ENCODE data around the gene RAB17.

RAB17 gene

GRCh38 chr2:237536083-237536415, 54.5 kb downstream of the RAB17 start:
- no peak for DNase-seq

- no peak for DNase-seq
Measured at GRCh38 chr2:237535385-237536082, 55.0 kb downstream of the RAB17 start.

- no peak for DNase-seq
Measured at GRCh38 chr2:237534380-237534779, 56.2 kb downstream of the RAB17 start.

GRCh38 chr2:237533668-237534161, 56.8 kb downstream of the RAB17 start:
- DNase-seq: no peak

GRCh38 chr2:237532160-237532559, 58.4 kb downstream of the RAB17 start:
- DNase-seq: no peak

- no peak for DNase-seq
Measured at GRCh38 chr2:237530472-237531433, 59.8 kb downstream of the RAB17 start.

- DNase-seq: peak in 5 of 14 donors; percentile 4 to 47 (median 21)
Measured at GRCh38 chr2:237529452-237530402, 60.8 kb downstream of the RAB17 start.

GRCh38 chr2:237527766-237528165, 62.8 kb downstream of the RAB17 start:
- DNase-seq: no peak

GRCh38 chr2:237527233-237527632, 63.3 kb downstream of the RAB17 start:
- no peak for DNase-seq

GRCh38 chr2:237525559-237526157, 64.9 kb downstream of the RAB17 start:
- DNase-seq: no peak

- no peak for DNase-seq
Measured at GRCh38 chr2:237524631-237525030, 65.9 kb downstream of the RAB17 start.

All from C1 segment of cervical spinal cord (tissue), 14 donors.